Measurements from ENCODE around the gene CGN. TPM values are rescaled to one million over a fixed set of nuclear protein-coding genes. Genes with fewer than 3 reads are reported as not detected.

CGN gene
- total RNA-seq, 1 donor from 2014 or later, result not detected

DNA sequence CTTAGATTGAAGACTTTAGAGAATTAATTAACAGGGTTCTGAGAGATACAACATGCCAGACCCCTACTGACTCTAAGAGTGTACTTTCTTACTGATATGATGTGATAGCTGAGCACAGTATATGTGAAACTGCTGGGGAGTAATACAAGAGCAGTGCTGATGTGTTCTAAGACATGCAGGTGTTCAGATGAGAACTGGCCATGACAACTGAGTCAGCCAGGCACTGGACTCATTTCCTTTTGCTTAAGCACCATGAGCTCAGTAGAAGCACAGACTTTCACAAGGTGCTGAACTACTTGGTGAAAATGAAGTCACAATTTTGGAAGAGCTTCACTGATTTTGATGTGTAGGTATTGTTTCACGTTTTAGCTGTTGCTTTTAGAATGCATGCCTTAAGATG lies 36.0 kb upstream of the CGN start:
- TF ChIP-seq, protein P1, sequence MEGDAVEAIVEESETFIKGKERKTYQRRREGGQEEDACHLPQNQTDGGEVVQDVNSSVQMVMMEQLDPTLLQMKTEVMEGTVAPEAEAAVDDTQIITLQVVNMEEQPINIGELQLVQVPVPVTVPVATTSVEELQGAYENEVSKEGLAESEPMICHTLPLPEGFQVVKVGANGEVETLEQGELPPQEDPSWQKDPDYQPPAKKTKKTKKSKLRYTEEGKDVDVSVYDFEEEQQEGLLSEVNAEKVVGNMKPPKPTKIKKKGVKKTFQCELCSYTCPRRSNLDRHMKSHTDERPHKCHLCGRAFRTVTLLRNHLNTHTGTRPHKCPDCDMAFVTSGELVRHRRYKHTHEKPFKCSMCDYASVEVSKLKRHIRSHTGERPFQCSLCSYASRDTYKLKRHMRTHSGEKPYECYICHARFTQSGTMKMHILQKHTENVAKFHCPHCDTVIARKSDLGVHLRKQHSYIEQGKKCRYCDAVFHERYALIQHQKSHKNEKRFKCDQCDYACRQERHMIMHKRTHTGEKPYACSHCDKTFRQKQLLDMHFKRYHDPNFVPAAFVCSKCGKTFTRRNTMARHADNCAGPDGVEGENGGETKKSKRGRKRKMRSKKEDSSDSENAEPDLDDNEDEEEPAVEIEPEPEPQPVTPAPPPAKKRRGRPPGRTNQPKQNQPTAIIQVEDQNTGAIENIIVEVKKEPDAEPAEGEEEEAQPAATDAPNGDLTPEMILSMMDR (IDR thresholded peaks at IDR 0.05), result no peak
- H3K4me3 ChIP-seq, result no peak overlapping the region
- no peak for DNase-seq (ENCODE audit: low spot score in 2 of 2)
- H3K27me3 ChIP-seq, result no peaks in the 10 kb centered on the region
- no peaks in the 10 kb centered on the region for H3K9me3 ChIP-seq
- H3K27ac ChIP-seq, result no peak overlapping the region
- H3K36me3 ChIP-seq, result no peaks in the 10 kb centered on the region
- intact Hi-C loops (cut with DNase I), result no loop called here
- peaks cover 0 to 4% of the 10 kb centered on the region in 2 donors for H3K4me1 ChIP-seq

DNA sequence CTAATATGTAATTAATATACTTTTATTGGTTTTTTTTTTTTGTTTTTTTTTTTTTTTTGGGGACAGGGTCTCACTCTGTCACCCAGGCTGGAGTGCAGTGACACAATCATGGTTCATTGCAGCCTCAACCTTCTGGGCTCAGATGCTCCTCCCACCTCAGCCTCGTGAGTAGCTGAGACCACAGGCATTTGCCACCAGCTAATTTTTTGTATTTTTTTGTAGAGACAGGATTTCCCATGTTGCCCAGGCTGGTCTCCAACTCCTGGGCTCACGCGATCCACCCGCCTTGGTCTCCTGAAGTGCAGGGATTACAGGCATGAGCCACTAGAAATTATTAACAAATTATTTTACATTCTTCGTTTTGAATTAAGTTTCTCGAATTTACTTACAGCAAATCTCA lies 35.1 kb upstream of the CGN start:
- no peaks in the 10 kb centered on the region for H3K27me3 ChIP-seq
- no peak overlapping the region for H3K27ac ChIP-seq
- DNase-seq (ENCODE audit: low spot score in 2 of 2), result no peak
- intact Hi-C loops (cut with DNase I), result no loop called here
- TF ChIP-seq, protein P1 (IDR thresholded peaks at IDR 0.05), result no peak
- H3K9me3 ChIP-seq, result no peaks in the 10 kb centered on the region
- no peaks in the 10 kb centered on the region for H3K36me3 ChIP-seq
- no peak overlapping the region for H3K4me3 ChIP-seq
- H3K4me1 ChIP-seq, result peaks cover 0 to 4% of the 10 kb centered on the region in 2 donors

DNA sequence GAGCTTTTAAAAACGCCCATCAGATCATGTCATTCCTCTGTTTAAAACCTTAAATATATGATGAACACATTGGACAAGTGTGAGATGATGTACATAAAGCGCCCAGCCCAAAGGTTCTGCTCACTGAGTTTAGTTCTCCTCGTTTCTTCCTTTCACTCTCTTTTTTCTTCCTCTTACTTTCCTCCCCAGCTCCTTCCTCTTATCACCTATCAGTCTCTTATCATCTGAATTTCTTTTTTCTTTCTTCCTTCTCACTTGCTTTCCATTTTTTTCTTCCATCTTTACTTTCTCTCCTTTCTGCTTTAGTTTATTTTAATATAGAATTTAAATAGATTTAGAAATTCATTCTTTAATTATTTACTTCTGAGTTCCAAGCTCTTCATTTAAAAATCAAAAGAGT lies 34.1 kb upstream of the CGN start:
- Histone ChIP-seq H3K27me3 (no peaks in the 10 kb centered on the region), H3K36me3 (no peaks in the 10 kb centered on the region)
- intact Hi-C loops (cut with DNase I), result no loop called here

DNA sequence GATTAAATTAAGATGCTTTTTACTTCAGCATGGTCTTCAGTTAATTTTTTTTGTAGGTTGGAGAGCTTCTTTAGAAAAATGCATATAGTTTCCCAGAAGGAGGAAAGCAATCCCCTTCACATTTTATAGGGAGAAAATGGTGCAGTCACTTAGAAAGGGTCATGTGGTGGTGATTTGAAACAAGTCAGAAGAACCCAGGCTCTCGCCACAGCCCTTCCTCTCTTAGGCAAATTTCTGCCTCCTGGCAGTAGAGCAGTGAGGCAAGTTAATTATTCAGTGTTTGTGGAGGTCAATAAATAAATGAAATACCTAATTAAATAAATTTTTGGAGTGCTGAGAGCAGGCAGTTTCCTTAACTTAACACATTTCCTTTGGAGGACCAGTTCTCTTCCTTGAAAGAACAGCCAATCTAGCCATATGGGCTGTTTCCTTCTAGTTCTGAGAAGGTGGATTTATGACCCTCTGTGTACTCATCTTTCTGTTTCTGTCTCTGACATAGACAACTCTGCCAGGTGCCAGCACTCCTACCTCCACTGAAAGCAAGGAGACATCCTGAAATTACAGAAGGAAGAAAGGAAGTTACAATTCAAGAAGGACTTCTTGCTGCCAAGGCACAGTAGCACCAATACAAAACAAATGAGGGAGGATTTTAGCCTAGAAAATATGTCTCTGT lies 32.9 kb upstream of the CGN start:
- no peak for DNase-seq (ENCODE audit: low spot score in 2 of 2)
- Histone ChIP-seq H3K9me3 (no peaks in the 10 kb centered on the region), H3K27ac (no peak overlapping the region), H3K36me3 (no peaks in the 10 kb centered on the region), H3K27me3 (no peaks in the 10 kb centered on the region), H3K4me1 (no peaks in the 10 kb centered on the region), H3K4me3 (no peak overlapping the region)
- intact Hi-C loops (cut with DNase I), result no loop called here
- TF ChIP-seq, protein P1 (IDR thresholded peaks at IDR 0.05), result no peak

More for the DNA sequence above, 34.1 kb upstream of the CGN start:
- Histone ChIP-seq H3K27ac (no peak overlapping the region), H3K4me3 (no peak overlapping the region), H3K4me1 (peaks cover 0 to 4% of the 10 kb centered on the region in 2 donors), H3K9me3 (no peaks in the 10 kb centered on the region)
- TF ChIP-seq, protein P1 (IDR thresholded peaks at IDR 0.05), result no peak
- no peak for DNase-seq (ENCODE audit: low spot score in 2 of 2)

DNA sequence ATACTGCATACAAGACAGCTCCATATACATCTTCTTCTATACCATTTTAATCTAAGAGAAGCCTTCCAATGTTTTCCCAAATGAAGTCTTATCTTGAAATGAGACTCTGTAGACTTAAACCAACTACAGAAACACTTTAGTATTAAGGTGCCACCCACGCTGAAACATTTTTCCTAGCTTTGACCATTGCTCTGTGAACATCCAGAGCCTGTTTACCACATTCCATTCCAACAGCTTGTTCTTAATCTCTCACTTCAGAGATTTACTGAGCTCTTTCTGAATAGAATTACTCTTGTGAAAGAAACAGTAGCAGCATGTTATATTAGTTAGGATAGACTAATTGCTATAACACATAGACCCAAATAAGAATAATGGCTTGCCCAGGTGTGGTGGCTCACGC lies 32.3 kb upstream of the CGN start:
- TF ChIP-seq, protein P1 (IDR thresholded peaks at IDR 0.05), result no peak
- intact Hi-C loops (cut with DNase I), result no loop called here

DNA sequence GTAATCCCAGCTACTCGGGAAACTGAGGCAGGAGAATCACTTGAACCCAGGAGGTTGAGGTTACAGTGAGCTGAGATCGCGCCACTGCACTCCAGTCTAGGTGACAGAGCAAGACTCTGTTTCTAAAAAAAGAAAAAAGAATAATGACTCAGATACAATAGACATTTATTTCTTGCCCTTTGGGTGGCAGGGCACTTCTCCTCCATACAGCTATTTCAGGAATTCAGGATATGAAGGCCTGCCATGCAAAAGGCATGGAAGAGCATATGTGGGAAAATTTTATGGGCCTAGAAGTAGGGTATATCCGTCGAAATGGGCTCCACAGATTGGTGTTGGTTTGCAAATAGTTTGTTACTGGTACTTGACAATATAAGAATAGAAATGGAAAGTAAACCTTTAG lies 31.7 kb upstream of the CGN start:
- TF ChIP-seq, protein P1 (IDR thresholded peaks at IDR 0.05), result no peak
- no peak for DNase-seq (ENCODE audit: low spot score in 2 of 2)
- H3K27ac ChIP-seq, result no peak overlapping the region
- H3K9me3 ChIP-seq, result no peaks in the 10 kb centered on the region
- H3K4me1 ChIP-seq, result no peaks in the 10 kb centered on the region
- no peaks in the 10 kb centered on the region for H3K27me3 ChIP-seq
- no peaks in the 10 kb centered on the region for H3K36me3 ChIP-seq
- no peak overlapping the region for H3K4me3 ChIP-seq
- intact Hi-C loops (cut with DNase I), result no loop called here

More for the DNA sequence above, 32.3 kb upstream of the CGN start:
- H3K27me3 ChIP-seq, result no peaks in the 10 kb centered on the region
- H3K4me1 ChIP-seq, result no peaks in the 10 kb centered on the region
- no peak for DNase-seq (ENCODE audit: low spot score in 2 of 2)
- no peaks in the 10 kb centered on the region for H3K9me3 ChIP-seq
- no peak overlapping the region for H3K27ac ChIP-seq
- no peaks in the 10 kb centered on the region for H3K36me3 ChIP-seq
- no peak overlapping the region for H3K4me3 ChIP-seq

All from ascending aorta (tissue), 2 donors.